ENCODE data around the gene CELF5.

GRCh38 chr19:3310711-3311110 is 86.2 kb downstream of the CELF5 start:
- TF ChIP-seq EZH2phosphoT487 (IDR thresholded peaks at IDR 0.05; ENCODE audit: insufficient read depth, low read depth), result no peak
- TF ChIP-seq EZH2 (IDR thresholded peaks at IDR 0.05; ENCODE audit: insufficient read depth, poor library complexity, severe bottlenecking), result no peak

Data from GM23248 (cell line).